IMR-90 (cell line): Measurements from ENCODE around the gene RNF212. TPM values are rescaled to one million over a fixed set of nuclear protein-coding genes. Genes with fewer than 3 reads are reported as not detected.

Experiments used
- ATAC-seq: fragments of 200-7000 bp; cut with Tn5 transposase; 2 replicates; pipeline ENCODE4 v1.9.1; 2020; ENCODE audit warnings: low read depth, mild to moderate bottlenecking, moderate library complexity
- BruUV-seq: library from RNA; stranded (reverse); fragments of 400-500 nt; replicated peaks from 2 replicates; lab custom pipeline; 2021; lab: Mats Ljungman, UMichigan
- CTCF ChIA-PET: fragments of 300-600 bp; formaldehyde crosslinking; extraction: SDS; loops from one replicate; lab custom pipeline; 2021; ENCODE audit warnings: antibody characterized with exemption; lab: Yijun Ruan, JAX
- POLR2A ChIA-PET: fragments of 300-600 bp; sonication (Branson Sonifier 250); formaldehyde crosslinking; loops from one replicate; lab custom pipeline; 2022; ENCODE audit warnings: antibody characterized with exemption; ENCODE audit not compliant: unreplicated experiment; lab: Charles Lee
- DNase-seq: peaks from one replicate; pipeline ENCODE4 v3.0.0; 2013
- H2AFZ ChIP-seq: replicated peaks from 2 replicates; pipeline ENCODE3; 2013; ENCODE audit warnings: low read length, mild to moderate bottlenecking; ENCODE audit not compliant: poor library complexity
- H2AK5ac ChIP-seq: 2 replicates; pipeline ENCODE4 v1.6.1; 2013; ENCODE audit warnings: low read depth, low read length, inconsistent platforms
- H2AK9ac ChIP-seq: replicated peaks from 2 replicates; pipeline ENCODE3; 2013; ENCODE audit warnings: mild to moderate bottlenecking, low read depth, low read length, moderate library complexity; ENCODE audit not compliant: poor library complexity
- H2BK120ac ChIP-seq: 2 replicates; pipeline ENCODE4 v1.6.1; 2013; ENCODE audit warnings: low read depth, low read length, inconsistent platforms
- H2BK15ac ChIP-seq: 3 replicates; pipeline ENCODE4 v1.6.1; 2013; ENCODE audit warnings: low read depth, low read length, inconsistent platforms
- H2BK20ac ChIP-seq: 2 replicates; pipeline ENCODE4 v1.6.1; 2013; ENCODE audit warnings: low read depth, mild to moderate bottlenecking, inconsistent platforms, low read length, moderate library complexity
- H2BK5ac ChIP-seq: 2 replicates; pipeline ENCODE4 v1.6.1; 2013; ENCODE audit warnings: mild to moderate bottlenecking, low read depth, low read length, inconsistent platforms; ENCODE audit not compliant: poor library complexity, severe bottlenecking
- H3K14ac ChIP-seq: replicated peaks from 2 replicates; pipeline ENCODE4 v1.6.1; 2013; ENCODE audit warnings: low read depth, low read length, inconsistent platforms
- H3K18ac ChIP-seq: 2 replicates; pipeline ENCODE4 v1.6.1; 2013; ENCODE audit warnings: low read depth, low read length, control low read depth
- H3K23ac ChIP-seq: 2 replicates; pipeline ENCODE4 v1.6.1; 2013; ENCODE audit warnings: low read depth, low read length, inconsistent platforms
- H3K27ac ChIP-seq: 2 replicates; pipeline ENCODE4 v1.5.1; 2013; ENCODE audit warnings: mild to moderate bottlenecking, control low read depth, low read length; ENCODE audit not compliant: insufficient read depth
- H3K27me3 ChIP-seq: 2 replicates; pipeline ENCODE4 v1.6.1; 2013; ENCODE audit warnings: low read length; ENCODE audit not compliant: control insufficient read depth, insufficient read depth
- H3K36me3 ChIP-seq: 2 replicates; pipeline ENCODE4 v1.6.1; 2013; ENCODE audit warnings: low read length, mixed read lengths; ENCODE audit not compliant: control insufficient read depth, insufficient read depth
- H3K4ac ChIP-seq: 2 replicates; pipeline ENCODE4 v1.6.1; 2013; ENCODE audit warnings: low read depth, low read length, inconsistent platforms
- H3K4me1 ChIP-seq: 2 replicates; pipeline ENCODE4 v1.6.1; 2013; ENCODE audit warnings: low read length, mixed read lengths; ENCODE audit not compliant: control insufficient read depth, insufficient read depth
- H3K4me2 ChIP-seq: 2 replicates; pipeline ENCODE4 v1.6.1; 2013; ENCODE audit warnings: low read depth, mild to moderate bottlenecking, control low read depth, low read length, moderate library complexity
- H3K4me3 ChIP-seq: 2 replicates; pipeline ENCODE4 v1.5.1; 2013; ENCODE audit warnings: low read depth, mild to moderate bottlenecking, control low read depth, low read length, moderate library complexity; ENCODE audit not compliant: insufficient read depth
- H3K56ac ChIP-seq: 2 replicates; pipeline ENCODE4 v1.6.1; 2013; ENCODE audit warnings: low read length, inconsistent platforms; ENCODE audit not compliant: insufficient read depth; ENCODE audit errors: extremely low read depth
- H3K79me1 ChIP-seq, 2 experiments: 2 replicates each; pipeline ENCODE4 v1.6.1; 2013; ENCODE audit warnings: low read length in 2 of 2, inconsistent platforms in 1 of 2, low read depth in 1 of 2
- H3K9ac ChIP-seq: 2 replicates; pipeline ENCODE4 v1.6.1; 2013; ENCODE audit warnings: low read depth, low read length, control low read depth
- H3K9me1 ChIP-seq: 2 replicates; pipeline ENCODE4 v1.6.1; 2013; ENCODE audit warnings: low read length, inconsistent platforms; ENCODE audit not compliant: insufficient read depth
- H3K9me3 ChIP-seq: 2 replicates; pipeline ENCODE4 v1.6.1; 2013; ENCODE audit warnings: low read length; ENCODE audit not compliant: control insufficient read depth, insufficient read depth
- H4K20me1 ChIP-seq: 2 replicates; pipeline ENCODE4 v1.6.1; 2013; ENCODE audit warnings: low read length, inconsistent platforms; ENCODE audit not compliant: insufficient read depth
- H4K5ac ChIP-seq: 2 replicates; pipeline ENCODE4 v1.6.1; 2013; ENCODE audit warnings: mild to moderate bottlenecking, low read depth, low read length, control low read depth
- H4K8ac ChIP-seq, 2 experiments: 2 replicates each; pipeline ENCODE4 v1.6.1; 2013; ENCODE audit warnings: low read depth in 2 of 2, low read length in 2 of 2, control low read depth in 1 of 2, inconsistent platforms in 1 of 2
- H4K91ac ChIP-seq: 2 replicates; pipeline ENCODE4 v1.6.1; 2013; ENCODE audit warnings: low read depth, low read length, inconsistent platforms; ENCODE audit not compliant: insufficient read depth
- BHLHE40 ChIP-seq: fragments of 150-350 bp; IDR thresholded peaks from 2 replicates; pipeline ENCODE4 v1.6.1; 2016; ENCODE audit warnings: mild to moderate bottlenecking, low read depth, low read length
- CTCF ChIP-seq: conservative IDR thresholded peaks from 2 replicates; pipeline ENCODE4 v1.5.1; 2012; ENCODE audit warnings: mild to moderate bottlenecking, low read depth, low read length, improper control_type of control experiment
- MAFK ChIP-seq: IDR thresholded peaks from 2 replicates; pipeline ENCODE4 v1.6.1; 2012; ENCODE audit warnings: low read depth, low read length, improper control_type of control experiment
- MAZ ChIP-seq: IDR thresholded peaks from 2 replicates; pipeline ENCODE4 v1.6.1; 2012; ENCODE audit warnings: low read depth, mild to moderate bottlenecking, low read length, improper control_type of control experiment, moderate library complexity, borderline replicate concordance
- MXI1 ChIP-seq: IDR thresholded peaks from 2 replicates; pipeline ENCODE4 v1.6.1; 2012; ENCODE audit warnings: low read depth, mild to moderate bottlenecking, low read length, moderate library complexity, borderline replicate concordance
- RAD21 ChIP-seq: IDR thresholded peaks from 2 replicates; pipeline ENCODE4 v1.6.1; 2012; ENCODE audit warnings: low read length, improper control_type of control experiment
- RCOR1 ChIP-seq: IDR thresholded peaks from 2 replicates; pipeline ENCODE4 v1.6.1; 2012; ENCODE audit warnings: mild to moderate bottlenecking, low read length, improper control_type of control experiment; ENCODE audit not compliant: insufficient replicate concordance
- RFX5 ChIP-seq: IDR thresholded peaks from 2 replicates; pipeline ENCODE4 v1.8.0; 2012; ENCODE audit warnings: low read depth, mild to moderate bottlenecking, low read length, moderate library complexity
- SMC3 ChIP-seq: fragments of 150-350 bp; IDR thresholded peaks from 2 replicates; pipeline ENCODE4 v1.6.1; 2016; ENCODE audit warnings: low read depth, mild to moderate bottlenecking, antibody characterized with exemption, low read length, moderate library complexity
- WGBS, 2 experiments: methylation state at CpG; one replicate each; pipeline versions ENCODE4 v1.1.5 to v1.1.7; 2013; ENCODE audit warnings: missing lambda C conversion rate in 2 of 2; ENCODE audit not compliant: insufficient read length in 1 of 2; ENCODE audit errors: extremely low coverage in 2 of 2; 5-methylcytosine and 5-hydroxymethylcytosine counted together
- dilution Hi-C: fragments of 300-500 bp; cut with HindIII; formaldehyde crosslinking; loops from one replicate; pipeline ENCODE4 v1.14.3; 2018; ENCODE audit warnings: low sequenced_read_pairs; ENCODE audit not compliant: unreplicated experiment
- in situ Hi-C: fragments of 300-500 bp; cut with MboI; formaldehyde crosslinking; loops from 3 replicates; pipeline ENCODE4 v1.14.3; 2019; ENCODE audit warnings: low sequenced_read_pairs, inconsistent platforms, mixed read lengths
- intact Hi-C: fragments of 100-400 bp; cut with micrococcal nuclease; formaldehyde crosslinking; loops from 2 replicates; pipeline ENCODE4 v1.10.0; 2022
- polyA plus RNA-seq, 3 experiments: library from polyadenylated mRNA; depleted of rRNA; stranded (reverse); fragments of >200 nt; gene quantifications; 2 replicates each; pipeline ENCODE4 v1.2.3, GENCODE V29; 2012; ENCODE audit warnings: low replicate concordance in 1 of 3
- total RNA-seq: library from RNA; depleted of rRNA; stranded (reverse); fragments of >200 nt; gene quantifications from 2 replicates; pipeline ENCODE4 v1.2.3, GENCODE V29; 2012

Gene RNF212
- total and polyA plus RNA-seq, 2 of the 4 experiments (the other 2 are of a cell fraction) = under 0.01 to 0.51 TPM

- ChIA-PET POLR2A (no interaction called here), CTCF (no interaction called here)
- Histone ChIP-seq H3K23ac (no peak overlapping the region), H4K91ac (no peak overlapping the region), H4K5ac (no peak overlapping the region), H2AFZ (no peak overlapping the region), H3K18ac (no peak overlapping the region), H3K4me3 (no peak overlapping the region), H2BK120ac (no peak overlapping the region), H4K20me1 (no peaks in the 10 kb centered on the region), H3K4me2 (no peak overlapping the region), H3K56ac (no peak overlapping the region), H3K4me1 (peaks cover 6% of the 10 kb centered on the region), H3K27me3 (peaks cover 20% of the 10 kb centered on the region), H3K79me1 (no peaks in the 10 kb centered on the region), H3K36me3 (no peaks in the 10 kb centered on the region), H4K8ac (no peak overlapping the region), H2BK20ac (no peak overlapping the region), H2BK5ac (no peak overlapping the region), H3K14ac (no peak overlapping the region), H2AK5ac (no peak overlapping the region), H2BK15ac (no peak overlapping the region), H3K9ac (no peak overlapping the region), H3K27ac (no peak overlapping the region), H3K9me1 (no peaks in the 10 kb centered on the region), H3K4ac (no peak overlapping the region), H2AK9ac (no peak overlapping the region), H3K9me3 (peaks cover 8% of the 10 kb centered on the region)
- dilution Hi-C loops (no loop called here), in situ Hi-C loops (no loop called here), intact Hi-C loops (no loop called here)
- DNase-seq = no peak
- TF ChIP-seq CTCF (no peak), BHLHE40 (no peak), RFX5 (no peak), MXI1 (no peak), MAZ (no peak), RCOR1 (no peak), SMC3 (no peak), MAFK (no peak), RAD21 (no peak)
- 77% methylated on average over 3 of the region's 13 CpGs; no CpG with 5 or more reads in 1 of the 2 experiments for WGBS, 2 experiments
- BruUV-seq = no TSS peak
- no peak for ATAC-seq
Observed at GRCh38 chr4:1084796-1085403, 28.5 kb downstream of the RNF212 start.
